ENCODE measurements around the gene PTCD3. TPM values are rescaled to one million over a fixed set of nuclear protein-coding genes. Genes with fewer than 3 reads are reported as not detected.

Gene PTCD3
- total and polyA plus RNA-seq, 3 donors from 2014 or later = 120 to 213 (median 167) TPM

GRCh38 chr2:86175828-86176227, 69.8 kb downstream of the PTCD3 start:
- H3K9me3 ChIP-seq = no peaks in the 10 kb centered on the region
- H3K4me3 ChIP-seq = no peak overlapping the region
- H3K36me3 ChIP-seq (ENCODE audit: low read depth, missing control alignments) = no peaks in the 10 kb centered on the region
- H3K27ac ChIP-seq = no peak overlapping the region
- 81 to 86% methylated on average over 1 of the region's 1 CpG for WGBS, 2 donors
- TF ChIP-seq POLR2A (IDR thresholded peaks at IDR 0.05) (no peak), CTCF (IDR thresholded peaks at IDR 0.05) (no peak)
- no peak for DNase-seq
- no peaks in the 10 kb centered on the region for H3K4me1 ChIP-seq
- H3K27me3 ChIP-seq = no peaks in the 10 kb centered on the region
- intact Hi-C loops (cut with DNase I; ENCODE audit: low total_unique reads) = no loop called here

- DNase-seq = no peak
- H3K27ac ChIP-seq = no peak overlapping the region
- H3K36me3 ChIP-seq (ENCODE audit: low read depth, missing control alignments) = no peaks in the 10 kb centered on the region
Measured at GRCh38 chr2:86176597-86176996, 70.6 kb downstream of the PTCD3 start.

GRCh38 chr2:86185517-86186212, 79.6 kb downstream of the PTCD3 start:
- Histone ChIP-seq H3K27ac (peak overlapping the region in 1 of 2 donors; percentile 62), H3K4me3 (no peak overlapping the region), H3K4me1 (peaks cover 25% of the 10 kb centered on the region), H3K9me3 (no peaks in the 10 kb centered on the region), H3K36me3 (ENCODE audit: low read depth, missing control alignments) (no peaks in the 10 kb centered on the region), H3K27me3 (no peaks in the 10 kb centered on the region)
- no peak for DNase-seq
- intact Hi-C loops (cut with DNase I; ENCODE audit: low total_unique reads) = no loop called here
- TF ChIP-seq CTCF (IDR thresholded peaks at IDR 0.05) (no peak), POLR2A (IDR thresholded peaks at IDR 0.05) (no peak)
- 20 to 25% methylated on average over 1 of the region's 1 CpG for WGBS, 2 donors

More at GRCh38 chr2:86176597-86176996, 70.6 kb downstream of the PTCD3 start:
- Histone ChIP-seq H3K4me1 (no peaks in the 10 kb centered on the region), H3K9me3 (no peaks in the 10 kb centered on the region), H3K4me3 (no peak overlapping the region), H3K27me3 (no peaks in the 10 kb centered on the region)
- intact Hi-C loops (cut with DNase I; ENCODE audit: low total_unique reads) = no loop called here
- TF ChIP-seq CTCF (IDR thresholded peaks at IDR 0.05) (no peak), POLR2A (IDR thresholded peaks at IDR 0.05) (no peak)

- H3K27me3 ChIP-seq = no peaks in the 10 kb centered on the region
- H3K4me1 ChIP-seq = peaks cover 29% of the 10 kb centered on the region
- H3K9me3 ChIP-seq = no peaks in the 10 kb centered on the region
- no peak for DNase-seq
- H3K4me3 ChIP-seq = no peak overlapping the region
- H3K27ac ChIP-seq = no peak overlapping the region
- H3K36me3 ChIP-seq (ENCODE audit: low read depth, missing control alignments) = no peaks in the 10 kb centered on the region
- TF ChIP-seq POLR2A (IDR thresholded peaks at IDR 0.05) (no peak), CTCF (IDR thresholded peaks at IDR 0.05) (no peak)
- intact Hi-C loops (cut with DNase I; ENCODE audit: low total_unique reads) = no loop called here
Measured at GRCh38 chr2:86186431-86186830, 80.4 kb downstream of the PTCD3 start.

DNA sequence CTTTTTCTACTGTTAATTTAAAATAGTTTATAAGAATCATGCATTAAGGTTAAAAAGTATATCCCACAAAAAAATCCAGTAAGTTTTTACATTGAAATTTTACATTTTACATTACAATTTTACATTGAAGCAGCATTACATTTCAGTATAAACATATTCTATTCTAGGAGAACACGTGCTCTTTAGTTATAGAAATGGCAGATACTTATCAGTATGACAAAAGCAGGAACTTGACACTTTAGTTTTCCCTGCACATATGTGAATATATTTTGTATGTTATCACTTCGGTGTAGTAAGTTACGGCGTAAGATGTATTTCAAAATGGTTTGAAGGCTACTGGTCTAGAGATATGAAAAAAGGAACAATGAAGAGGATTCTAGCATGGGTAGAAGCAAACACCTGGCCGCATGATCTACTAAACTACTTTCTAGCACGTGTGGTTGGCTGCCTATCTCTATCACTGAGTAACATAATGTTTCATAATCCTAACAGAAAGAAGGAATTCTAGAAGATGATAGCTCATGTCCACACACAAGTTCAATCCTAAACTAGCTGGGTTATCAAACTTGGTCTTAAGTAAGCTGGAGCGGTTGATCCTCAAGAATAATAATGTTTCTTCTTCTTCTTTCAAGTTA, 83.9 kb downstream of the PTCD3 start:
- no peak for DNase-seq
- no peak overlapping the region for H3K4me3 ChIP-seq
- H3K9me3 ChIP-seq = no peaks in the 10 kb centered on the region
- WGBS, 2 donors = 67 to 77% methylated on average over 7 of the region's 7 CpGs
- TF ChIP-seq CTCF (IDR thresholded peaks at IDR 0.05) (no peak), POLR2A (IDR thresholded peaks at IDR 0.05) (no peak)
- H3K4me1 ChIP-seq = peaks cover 31% of the 10 kb centered on the region
- intact Hi-C loops (cut with DNase I; ENCODE audit: low total_unique reads) = no loop called here
- no peaks in the 10 kb centered on the region for H3K27me3 ChIP-seq
- no peaks in the 10 kb centered on the region for H3K36me3 ChIP-seq (ENCODE audit: low read depth, missing control alignments)
- H3K27ac ChIP-seq = no peak overlapping the region

Data from testis (tissue), 3 donors.